Testis (tissue), 3 donors: Measurements from ENCODE around the gene CWC22. TPM values are rescaled to one million over a fixed set of nuclear protein-coding genes. Genes with fewer than 3 reads are reported as not detected.

Experiments
- DNase-seq: peaks from one replicate; pipeline ENCODE4 v3.0.0-alpha.2; 2019
- H3K27ac ChIP-seq, 2 donors: fragments of 200-600 bp; sonication (generic); one replicate each; pipeline ENCODE4 v1.5.1; 2019
- H3K27me3 ChIP-seq: fragments of 200-600 bp; sonication (generic); one replicate; pipeline ENCODE4 v1.5.1; 2019
- H3K36me3 ChIP-seq: fragments of 200-600 bp; sonication (generic); one replicate; pipeline ENCODE4 v1.5.1; 2017; ENCODE audit warnings: low read depth; ENCODE audit errors: missing control alignments
- H3K4me1 ChIP-seq: fragments of 200-600 bp; sonication (generic); one replicate; pipeline ENCODE4 v1.5.1; 2019
- H3K4me3 ChIP-seq, 2 donors: fragments of 200-600 bp; sonication (generic); one replicate each; pipeline ENCODE4 v1.5.1; 2017 to 2019
- H3K9me3 ChIP-seq: fragments of 200-600 bp; sonication (generic); one replicate; pipeline ENCODE4 v1.5.1; 2017
- POLR2A ChIP-seq: fragments of 450-650 bp; IDR thresholded peaks from one replicate; pipeline ENCODE4 v1.6.1; 2017; ENCODE audit warnings: antibody characterized with exemption, mild to moderate bottlenecking, moderate library complexity
- WGBS, 2 donors: methylation state at CpG; one replicate each; pipeline ENCODE4 v1.1.5; 2018; 5-methylcytosine and 5-hydroxymethylcytosine counted together
- intact Hi-C: fragments of 100-400 bp; cut with DNase I; formaldehyde crosslinking; loops from one replicate; pipeline ENCODE4 v1.15.1; 2023; ENCODE audit warnings: low total_unique reads
- polyA plus RNA-seq: library from polyadenylated mRNA; stranded (reverse); fragments of 350-450 nt; fragmentation: Illumina TruSeq; extraction: RNeasy Lipid Tissue Mini Kit (QIAGEN cat#74804); gene quantifications from one replicate; pipeline ENCODE4 v1.2.3, GENCODE V29; 2014; ENCODE audit warnings: low read depth, low replicate concordance; ENCODE audit not compliant: insufficient read depth
- total RNA-seq, 2 donors: library from RNA; depleted of rRNA; stranded (reverse); fragments of >200 nt; gene quantifications; one replicate each; pipeline ENCODE4 v1.2.3, GENCODE V29; 2016
- TF ChIP-seq, protein P1 (sequence below), 3 experiments: fragments of 450-650 bp in 2 of 3; fragments of 200-600 bp in 1 of 3; sonication (generic) in 1 of 3; IDR thresholded peaks; one replicate each; pipeline ENCODE4 v1.5.1; 2016 to 2019; ENCODE audit warnings: antibody characterized with exemption in 3 of 3, mild to moderate bottlenecking in 2 of 3, moderate library complexity in 1 of 3

CWC22 gene
- total and polyA plus RNA-seq, 3 donors from 2014 or later = 4.4 to 21.6 (median 20.1) TPM

DNA sequence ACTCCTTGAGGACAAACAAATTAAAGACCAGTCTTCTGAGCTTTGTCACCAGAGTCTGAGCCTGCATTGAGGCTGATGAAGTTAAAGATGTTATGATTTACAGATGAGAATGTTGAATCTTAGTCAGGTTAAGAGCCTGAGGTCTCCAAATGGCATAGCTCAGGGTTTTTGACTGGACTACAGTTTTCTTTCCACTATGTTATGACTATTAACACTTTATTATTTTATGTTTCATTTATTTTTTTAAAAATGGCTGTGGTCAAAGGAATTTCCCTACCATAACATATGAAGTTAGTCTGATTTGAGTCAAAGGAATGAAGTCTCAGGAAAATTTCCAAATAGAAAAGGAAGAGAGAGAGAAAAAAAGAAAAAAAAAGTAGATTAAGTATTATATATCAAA is 39.7 kb upstream of the CWC22 start:
- Histone ChIP-seq H3K36me3 (no peaks in the 10 kb centered on the region), H3K27me3 (no peaks in the 10 kb centered on the region), H3K4me1 (no peaks in the 10 kb centered on the region), H3K4me3 (no peak overlapping the region), H3K9me3 (no peaks in the 10 kb centered on the region), H3K27ac (no peak overlapping the region)
- intact Hi-C loops = no loop called here
- TF ChIP-seq, protein P1, sequence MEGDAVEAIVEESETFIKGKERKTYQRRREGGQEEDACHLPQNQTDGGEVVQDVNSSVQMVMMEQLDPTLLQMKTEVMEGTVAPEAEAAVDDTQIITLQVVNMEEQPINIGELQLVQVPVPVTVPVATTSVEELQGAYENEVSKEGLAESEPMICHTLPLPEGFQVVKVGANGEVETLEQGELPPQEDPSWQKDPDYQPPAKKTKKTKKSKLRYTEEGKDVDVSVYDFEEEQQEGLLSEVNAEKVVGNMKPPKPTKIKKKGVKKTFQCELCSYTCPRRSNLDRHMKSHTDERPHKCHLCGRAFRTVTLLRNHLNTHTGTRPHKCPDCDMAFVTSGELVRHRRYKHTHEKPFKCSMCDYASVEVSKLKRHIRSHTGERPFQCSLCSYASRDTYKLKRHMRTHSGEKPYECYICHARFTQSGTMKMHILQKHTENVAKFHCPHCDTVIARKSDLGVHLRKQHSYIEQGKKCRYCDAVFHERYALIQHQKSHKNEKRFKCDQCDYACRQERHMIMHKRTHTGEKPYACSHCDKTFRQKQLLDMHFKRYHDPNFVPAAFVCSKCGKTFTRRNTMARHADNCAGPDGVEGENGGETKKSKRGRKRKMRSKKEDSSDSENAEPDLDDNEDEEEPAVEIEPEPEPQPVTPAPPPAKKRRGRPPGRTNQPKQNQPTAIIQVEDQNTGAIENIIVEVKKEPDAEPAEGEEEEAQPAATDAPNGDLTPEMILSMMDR (IDR thresholded peaks at IDR 0.05) = no peak
- TF ChIP-seq POLR2A = no peak
- no peak for DNase-seq

DNA sequence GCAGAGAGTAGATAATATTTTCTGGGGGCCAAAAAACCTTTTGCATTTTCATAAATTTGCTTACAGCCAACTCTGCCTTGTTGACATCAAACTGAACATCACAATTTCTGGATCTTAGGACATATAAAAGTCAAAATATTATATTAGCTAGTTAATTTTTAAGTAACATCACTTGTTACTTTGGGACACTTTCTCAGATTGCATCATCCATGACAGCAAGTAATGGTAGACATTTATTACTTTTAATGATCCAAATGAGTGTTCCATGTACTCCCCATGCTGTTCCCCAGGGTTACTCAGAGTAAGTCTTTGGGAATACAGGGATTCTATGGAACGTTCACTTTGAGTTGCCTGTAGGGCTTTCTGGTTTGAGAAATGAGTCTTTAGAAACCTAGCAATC is 39.1 kb upstream of the CWC22 start:
- 85 to 90% methylated on average over 1 of the region's 1 CpG for WGBS, 2 donors
- no peaks in the 10 kb centered on the region for H3K27me3 ChIP-seq

DNA sequence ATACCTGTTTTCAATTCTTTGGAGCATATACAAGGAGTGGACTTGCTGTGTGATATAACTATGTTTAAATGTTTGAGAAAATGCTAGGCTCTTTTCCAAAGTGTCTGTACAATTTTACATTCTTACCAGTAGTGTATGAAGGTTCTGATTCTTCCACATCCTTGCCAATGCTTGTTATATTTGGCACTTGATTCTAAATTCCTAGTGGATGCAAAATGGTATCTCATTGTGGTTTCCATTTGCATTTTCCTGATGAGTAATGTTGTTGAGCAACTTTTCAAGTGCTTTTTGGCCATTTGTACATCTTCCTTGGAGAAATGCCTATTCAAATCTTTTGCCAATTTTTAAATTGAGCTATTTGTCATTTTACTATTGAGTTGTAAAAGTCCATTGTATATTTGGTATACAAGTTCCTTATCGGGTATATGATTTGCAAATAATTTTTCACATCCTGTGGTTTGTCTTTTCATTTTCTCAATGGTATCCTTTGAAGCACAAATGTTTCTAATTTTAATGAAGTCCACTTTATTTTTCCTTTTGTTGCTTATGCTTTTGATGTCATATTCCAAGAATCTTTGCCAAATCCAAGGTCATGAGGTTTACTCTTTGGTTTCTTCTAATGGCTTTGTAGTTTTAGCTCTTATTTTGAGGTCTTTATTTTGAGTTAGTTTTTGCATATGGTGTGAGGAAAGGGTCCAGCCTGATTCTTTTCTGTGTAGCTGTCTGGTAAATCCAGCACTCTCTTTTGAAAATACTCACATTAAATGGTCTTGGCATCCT is 33.2 kb upstream of the CWC22 start:
- H3K4me3 ChIP-seq = no peak overlapping the region
- WGBS, 2 donors = 69 to 81% methylated on average over 1 of the region's 1 CpG
- H3K27me3 ChIP-seq = no peaks in the 10 kb centered on the region
- H3K4me1 ChIP-seq = no peaks in the 10 kb centered on the region
- H3K27ac ChIP-seq = no peak overlapping the region
- no peak for DNase-seq
- no peaks in the 10 kb centered on the region for H3K36me3 ChIP-seq
- TF ChIP-seq, protein P1 (IDR thresholded peaks at IDR 0.05) = no peak
- no peaks in the 10 kb centered on the region for H3K9me3 ChIP-seq
- intact Hi-C loops = no loop called here

More for the DNA sequence above, 39.1 kb upstream of the CWC22 start:
- Histone ChIP-seq H3K27ac (no peak overlapping the region), H3K4me1 (no peaks in the 10 kb centered on the region), H3K4me3 (no peak overlapping the region), H3K9me3 (no peaks in the 10 kb centered on the region), H3K36me3 (no peaks in the 10 kb centered on the region)
- DNase-seq = no peak
- TF ChIP-seq, protein P1 (IDR thresholded peaks at IDR 0.05) = no peak
- no peak for TF ChIP-seq POLR2A
- intact Hi-C loops = no loop called here

DNA sequence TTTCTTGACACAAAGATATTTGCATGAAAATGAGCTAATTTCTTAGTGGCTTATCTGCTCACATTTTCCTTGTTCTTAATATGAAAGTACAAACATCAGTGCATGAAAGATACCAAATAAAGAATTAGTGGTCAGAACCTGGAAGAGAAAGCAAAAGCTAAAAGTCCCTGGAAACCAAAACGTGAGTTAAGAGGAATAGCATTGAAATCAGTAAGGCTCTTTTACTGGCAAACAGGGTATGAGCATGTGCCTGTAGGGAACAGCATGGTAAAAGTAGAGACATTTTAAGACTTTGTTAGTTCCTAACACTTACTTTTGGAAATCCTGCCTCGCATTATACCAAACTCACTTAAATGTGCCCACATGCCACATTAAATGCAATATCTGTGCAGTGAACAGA is 31.9 kb upstream of the CWC22 start:
- Histone ChIP-seq H3K9me3 (no peaks in the 10 kb centered on the region), H3K27me3 (no peaks in the 10 kb centered on the region), H3K4me1 (no peaks in the 10 kb centered on the region), H3K36me3 (no peaks in the 10 kb centered on the region), H3K4me3 (no peak overlapping the region), H3K27ac (no peak overlapping the region)
- no peak for DNase-seq
- intact Hi-C loops = no loop called here
- TF ChIP-seq, protein P1 (IDR thresholded peaks at IDR 0.05) = no peak
- TF ChIP-seq POLR2A = no peak
- WGBS, 2 donors = 71 to 78% methylated on average over 2 of the region's 2 CpGs
